K562 (cell line): ENCODE measurements around the gene RBM26. TPM values are rescaled to one million over a fixed set of nuclear protein-coding genes. Genes with fewer than 3 reads are reported as not detected.

Experiments used
- ATAC-seq: fragments of 200-7000 bp; cut with Tn5 transposase; 3 replicates; pipeline ENCODE4 v1.9.1; 2020; ENCODE audit warnings: moderate library complexity
- BruUV-seq: library from RNA; stranded (reverse); fragments of 400-500 nt; replicated peaks from 2 replicates; lab custom pipeline; 2021; lab: Mats Ljungman, UMichigan
- CTCF ChIA-PET: fragments of 300-600 bp; formaldehyde crosslinking; extraction: SDS; loops from one replicate; lab custom pipeline; 2021; ENCODE audit warnings: low intra/inter-chr PET ratio; lab: Yijun Ruan, JAX
- POLR2A ChIA-PET: fragments of 300-600, 350-650 bp; sonication (Branson Sonifier 250); formaldehyde crosslinking; extraction: SDS; loops from one replicate; lab custom pipeline; 2021; ENCODE audit warnings: antibody characterized with exemption, inconsistent platforms; lab: Yijun Ruan, JAX
- DNase-seq, 4 experiments: peaks; one replicate each; pipeline versions ENCODE4 v3.0.0 to v3.0.0-alpha.2; 2011 to 2018; ENCODE audit warnings: low spot score in 3 of 4, mixed read lengths in 3 of 4; ENCODE audit errors: extremely low read depth in 1 of 4
- FAIRE-seq: peaks from 2 replicates; lab custom pipeline; 2011; peaks lifted over from hg19 to GRCh38; lab: Jason Lieb, UNC
- H2AFZ ChIP-seq: 2 replicates; pipeline ENCODE4 v1.6.0; 2011; ENCODE audit warnings: low read depth, low read length, control low read depth, inconsistent platforms
- H3K27ac ChIP-seq: fragments of 200-600 bp; 3 replicates; pipeline ENCODE4 v1.8.0; 2011; ENCODE audit warnings: low read depth, mild to moderate bottlenecking, control low read depth, inconsistent platforms, low read length, moderate library complexity, mixed read lengths; ENCODE audit errors: extremely low read depth
- H3K27me3 ChIP-seq, 2 experiments: fragments of 300-600 bp in 1 of 2; 2 replicates in 1 of 2; 3 replicates in 1 of 2; pipeline versions ENCODE4 v1.6.0 to v1.8.0; 2011; ENCODE audit warnings: inconsistent platforms in 2 of 2, low read length in 2 of 2, mild to moderate bottlenecking in 1 of 2, mixed read lengths in 1 of 2, moderate library complexity in 1 of 2; ENCODE audit not compliant: control insufficient read depth in 2 of 2, insufficient read depth in 2 of 2
- H3K36me3 ChIP-seq: fragments of 300-600 bp; 3 replicates; pipeline ENCODE4 v1.8.0; 2011; ENCODE audit warnings: mild to moderate bottlenecking, low read length, inconsistent platforms; ENCODE audit not compliant: control insufficient read depth, insufficient read depth
- H3K4me1 ChIP-seq, 2 experiments: fragments of 200-600 bp in 1 of 2; replicated peaks in 1 of 2; 2 replicates in 1 of 2; 3 replicates in 1 of 2; pipeline versions ENCODE4 v1.5.1 to v1.8.0; 2011; ENCODE audit warnings: inconsistent platforms in 2 of 2, low read length in 2 of 2, mild to moderate bottlenecking in 1 of 2, mixed read lengths in 1 of 2, moderate library complexity in 1 of 2; ENCODE audit not compliant: control insufficient read depth in 2 of 2, insufficient read depth in 2 of 2
- H3K4me2 ChIP-seq: 2 replicates; pipeline ENCODE4 v1.6.1; 2011; ENCODE audit warnings: low read length, control low read depth, inconsistent platforms, mixed read lengths; ENCODE audit not compliant: insufficient read depth
- H3K4me3 ChIP-seq: fragments of 200-600 bp; sonication (generic), shearing (Covaris generic); 2 replicates; pipeline ENCODE4 v1.5.1; 2016; ENCODE audit warnings: control low read depth, inconsistent platforms
- H3K79me2 ChIP-seq: fragments of 200-600 bp; 3 replicates; pipeline ENCODE4 v1.8.0; 2011; ENCODE audit warnings: low read length, inconsistent platforms; ENCODE audit not compliant: control insufficient read depth, insufficient read depth
- H3K9ac ChIP-seq, 2 experiments: 2 replicates each; pipeline versions ENCODE4 v1.6.0 to v1.6.1; 2011; ENCODE audit warnings: low read depth in 2 of 2, low read length in 2 of 2, control low read depth in 1 of 2, inconsistent platforms in 1 of 2, mild to moderate bottlenecking in 1 of 2, mixed read lengths in 1 of 2; ENCODE audit not compliant: insufficient read depth in 1 of 2
- H3K9me1 ChIP-seq: one replicate; pipeline ENCODE4 v1.6.0; 2011; ENCODE audit warnings: inconsistent platforms, mild to moderate bottlenecking, low read length, moderate library complexity; ENCODE audit not compliant: control insufficient read depth, insufficient read depth
- H3K9me3 ChIP-seq: replicated peaks from 2 replicates; pipeline ENCODE4 v1.5.1; 2011; ENCODE audit warnings: low read depth, low read length, inconsistent platforms; ENCODE audit not compliant: control insufficient read depth, insufficient read depth
- H4K20me1 ChIP-seq: replicated peaks from 2 replicates; pipeline ENCODE4 v1.6.1; 2011; ENCODE audit warnings: low read length, inconsistent platforms, mixed read lengths; ENCODE audit not compliant: control insufficient read depth, insufficient read depth
- ARNT ChIP-seq, 2 experiments: fragments of 450-650 bp; IDR thresholded peaks; 2 replicates each; pipeline ENCODE4 v1.6.1; 2016; ENCODE audit warnings: mild to moderate bottlenecking in 1 of 2
- BRF1 ChIP-seq: IDR thresholded peaks from 3 replicates; pipeline ENCODE4 v1.6.1; 2011; ENCODE audit warnings: borderline replicate concordance, mild to moderate bottlenecking; ENCODE audit not compliant: insufficient read length; ENCODE audit errors: extremely low read depth
- CCAR2 ChIP-seq: fragments of 200-400 bp; formaldehyde crosslinking; IDR thresholded peaks from 2 replicates; pipeline ENCODE4 v1.6.1; 2017; ENCODE audit warnings: mild to moderate bottlenecking, low read depth, low read length
- FOXM1 ChIP-seq, 2 experiments: fragments of 450-650 bp in 1 of 2; sonication (generic) in 1 of 2; formaldehyde crosslinking in 1 of 2; IDR thresholded peaks; 2 replicates each; pipeline versions ENCODE4 v1.6.1 to v1.9.0; 2017 to 2022; ENCODE audit warnings: low read depth in 2 of 2, mild to moderate bottlenecking in 2 of 2, missing genetic modification reagents in 1 of 2, moderate library complexity in 1 of 2
- ILF3 ChIP-seq: fragments of 450-650 bp; IDR thresholded peaks from 2 replicates; pipeline ENCODE4 v1.6.1; 2018; ENCODE audit warnings: antibody characterized with exemption, mild to moderate bottlenecking, moderate library complexity, borderline replicate concordance
- JUN ChIP-seq, 2 experiments: sonication (generic) in 1 of 2; formaldehyde crosslinking in 1 of 2; IDR thresholded peaks; 2 replicates each; pipeline versions ENCODE4 v1.6.1 to v1.8.0; 2012 to 2022; ENCODE audit warnings: borderline replicate concordance in 2 of 2, mild to moderate bottlenecking in 2 of 2, improper control_type of control experiment in 1 of 2, low read depth in 1 of 2, low read length in 1 of 2, missing genetic modification reagents in 1 of 2
- KLF6 ChIP-seq: fragments of 250-450 bp; sonication (Bioruptor Pico); IDR thresholded peaks from 2 replicates; pipeline ENCODE4 v1.4.0; 2020; ENCODE audit warnings: mild to moderate bottlenecking, moderate library complexity, borderline replicate concordance
- SREBF1 ChIP-seq: fragments of 150-350 bp; IDR thresholded peaks from 2 replicates; pipeline ENCODE4 v1.6.1; 2014; ENCODE audit warnings: antibody characterized with exemption, low read depth, low read length, borderline replicate concordance
- ZBTB11 ChIP-seq, 3 experiments: fragments of 200-800 bp in 1 of 3; fragments of 250-450 bp in 1 of 3; fragments of 450-650 bp in 1 of 3; sonication (Bioruptor Pico) in 1 of 3; sonication (Bioruptor generic) in 1 of 3; formaldehyde crosslinking in 1 of 3; IDR thresholded peaks; 2 replicates each; pipeline versions ENCODE4 v1.6.1 to v1.8.0; 2016 to 2022; ENCODE audit warnings: mild to moderate bottlenecking in 2 of 3, missing genetic modification characterization in 2 of 3, missing compliant biosample characterization in 1 of 3, moderate library complexity in 1 of 3
- ZNF12 ChIP-seq: sonication (generic); formaldehyde crosslinking; IDR thresholded peaks from 2 replicates; pipeline ENCODE4 v1.4.0; 2020; ENCODE audit warnings: mild to moderate bottlenecking, missing genetic modification reagents
- ZNF512 ChIP-seq: IDR thresholded peaks from 2 replicates; pipeline ENCODE4 v1.6.1; 2016; ENCODE audit warnings: missing genetic modification characterization, missing compliant biosample characterization
- ZNF518B ChIP-seq: fragments of 250-450 bp; sonication (Bioruptor Pico); IDR thresholded peaks from 2 replicates; pipeline ENCODE4 v1.5.0; 2021; ENCODE audit warnings: mild to moderate bottlenecking, moderate library complexity
- in situ Hi-C: fragments of 300-500 bp; cut with MboI; formaldehyde crosslinking; loops from 4 replicates; pipeline ENCODE4 v1.15.0; 2018; ENCODE audit warnings: inconsistent platforms, mixed read lengths
- intact Hi-C: fragments of 100-400 bp; cut with micrococcal nuclease; formaldehyde crosslinking; loops from 2 replicates; pipeline ENCODE4 v1.14.2; 2022
- polyA plus RNA-seq, 8 experiments: library from polyadenylated mRNA; depleted of rRNA in 4 of 8; stranded (reverse) in 5 of 8; unstranded in 3 of 8; fragments of >200 nt; fragmentation: Nextera tagmentation in 2 of 8; fragmentation: Illumina TruSeq in 1 of 8; extraction: Ambion mirVana in 2 of 8; extraction: Trizol in 1 of 8; gene quantifications; 2 replicates each; pipeline versions ENCODE4 v1.2.1 to v1.2.3, GENCODE V29; 2011 to 2014; ENCODE audit warnings: inconsistent platforms in 1 of 8, missing spikeins in 1 of 8
- total RNA-seq, 7 experiments: library from RNA; depleted of rRNA in 6 of 7; stranded (reverse); fragments of >200 nt in 6 of 7; fragmentation: Illumina TruSeq in 2 of 7; extraction: Trizol in 2 of 7; gene quantifications; 2 replicates each; pipeline versions ENCODE4 v1.2.1 to v1.2.3, GENCODE V29; 2011 to 2021; ENCODE audit warnings: low replicate concordance in 1 of 7

Gene RBM26
- total and polyA plus RNA-seq, 9 of the 15 experiments (the other 6 are each of a cell fraction or from before 2014, with no cell fraction given), result 10.0 to 42.4 (median 26.4) TPM

GRCh38 chr13:79429309-79429708 is 23.3 kb upstream of the RBM26 start:
- no TSS peak for BruUV-seq
- no peaks in the 10 kb centered on the region for H3K79me2 ChIP-seq
- no peak overlapping the region for H3K4me2 ChIP-seq
- in situ Hi-C loops (loop anchor here (5.0 to 25.0 kb wide), 2 partner anchors 113 to 908 kb away; partner anchors contain the start of gene SPRY2), intact Hi-C loops (loop anchor here (5.0 kb wide), 1 partner anchor 53 kb away; the partner anchor contains the start of gene NDFIP2)
- H3K36me3 ChIP-seq, result no peaks in the 10 kb centered on the region
- H3K9me3 ChIP-seq, result no peaks in the 10 kb centered on the region
- no peak overlapping the region for H3K4me3 ChIP-seq
- H3K27me3 ChIP-seq, result no peaks in the 10 kb centered on the region
- H3K9ac ChIP-seq, result no peak overlapping the region
- ATAC-seq, result no peak
- TF ChIP-seq ARNT (IDR thresholded peaks at IDR 0.05) (no peak), FOXM1 (IDR thresholded peaks at IDR 0.05; ENCODE audit: low read depth) (no peak), FOXM1 (CRISPR knock-in tag; IDR thresholded peaks at IDR 0.05; ENCODE audit: low read depth) (no peak), CCAR2 (no peak), ZNF512 (tag) (no peak), SREBF1 (no peak), KLF6 (CRISPR knock-in tag) (no peak), ILF3 (no peak), ZBTB11 (CRISPR knock-in tag; IDR thresholded peaks at IDR 0.05) (no peak), BRF1 (no peak), ZNF518B (CRISPR knock-in tag) (no peak), JUN (IDR thresholded peaks at IDR 0.05; ENCODE audit: borderline replicate concordance, low read depth, low read length) (no peak), JUN (CRISPR knock-in tag; IDR thresholded peaks at IDR 0.05; ENCODE audit: borderline replicate concordance) (no peak), ZNF12 (CRISPR knock-in tag) (no peak)
- no peak for DNase-seq
- CTCF ChIA-PET, result no interaction called here
- POLR2A ChIA-PET, result no interaction called here
- H3K27ac ChIP-seq, result no peak overlapping the region
- H3K4me1 ChIP-seq, result peaks cover 0 to 3% of the 10 kb centered on the region in 2 experiments; a peak in 1 of 5 replicates
- no peak for FAIRE-seq
- no peak overlapping the region for H2AFZ ChIP-seq
- H3K9me1 ChIP-seq, result no peaks in the 10 kb centered on the region
- H4K20me1 ChIP-seq, result no peaks in the 10 kb centered on the region
